Prostate gland (tissue), 2 donors: Measurements from ENCODE around the gene LRRC26.

Experiments used
- POLR2A ChIP-seq: fragments of 450-650 bp; IDR thresholded peaks from one replicate; pipeline ENCODE4 v1.6.1; 2016; ENCODE audit warnings: antibody characterized with exemption, mild to moderate bottlenecking
- TF ChIP-seq, protein P1 (sequence below), 4 experiments: fragments of 200-600 bp in 2 of 4; fragments of 450-650 bp in 2 of 4; sonication (generic) in 2 of 4; IDR thresholded peaks; 1 replicate in 3 of 4; 2 replicates in 1 of 4; pipeline ENCODE4 v1.5.1; 2016 to 2019; ENCODE audit warnings: antibody characterized with exemption in 4 of 4, mild to moderate bottlenecking in 2 of 4, moderate library complexity in 2 of 4

DNA sequence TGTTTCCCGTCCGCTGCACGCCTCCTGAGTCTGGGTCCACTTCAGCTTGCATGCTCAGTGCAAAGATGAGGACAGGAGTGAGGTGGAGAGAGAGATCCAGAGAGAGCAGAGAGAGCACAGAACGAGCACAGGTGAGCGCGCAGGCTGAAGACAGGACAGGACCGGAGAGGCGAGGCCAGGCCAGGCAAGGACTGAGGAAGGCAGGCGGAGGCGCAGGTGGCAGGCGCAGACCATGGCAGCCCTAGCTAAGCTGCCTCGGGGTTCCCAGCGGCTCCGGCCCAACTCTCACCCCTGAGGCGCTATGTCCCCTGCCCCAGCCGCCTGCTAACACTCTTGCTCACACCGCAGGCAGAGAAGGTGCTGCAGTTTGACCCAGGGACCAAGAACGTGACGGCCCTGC, 21.2 kb downstream of the LRRC26 start:
- TF ChIP-seq, protein P1, sequence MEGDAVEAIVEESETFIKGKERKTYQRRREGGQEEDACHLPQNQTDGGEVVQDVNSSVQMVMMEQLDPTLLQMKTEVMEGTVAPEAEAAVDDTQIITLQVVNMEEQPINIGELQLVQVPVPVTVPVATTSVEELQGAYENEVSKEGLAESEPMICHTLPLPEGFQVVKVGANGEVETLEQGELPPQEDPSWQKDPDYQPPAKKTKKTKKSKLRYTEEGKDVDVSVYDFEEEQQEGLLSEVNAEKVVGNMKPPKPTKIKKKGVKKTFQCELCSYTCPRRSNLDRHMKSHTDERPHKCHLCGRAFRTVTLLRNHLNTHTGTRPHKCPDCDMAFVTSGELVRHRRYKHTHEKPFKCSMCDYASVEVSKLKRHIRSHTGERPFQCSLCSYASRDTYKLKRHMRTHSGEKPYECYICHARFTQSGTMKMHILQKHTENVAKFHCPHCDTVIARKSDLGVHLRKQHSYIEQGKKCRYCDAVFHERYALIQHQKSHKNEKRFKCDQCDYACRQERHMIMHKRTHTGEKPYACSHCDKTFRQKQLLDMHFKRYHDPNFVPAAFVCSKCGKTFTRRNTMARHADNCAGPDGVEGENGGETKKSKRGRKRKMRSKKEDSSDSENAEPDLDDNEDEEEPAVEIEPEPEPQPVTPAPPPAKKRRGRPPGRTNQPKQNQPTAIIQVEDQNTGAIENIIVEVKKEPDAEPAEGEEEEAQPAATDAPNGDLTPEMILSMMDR (IDR thresholded peaks at IDR 0.05) = no peak
- TF ChIP-seq POLR2A = no peak
